Measurements from ENCODE around the gene MYBPC3. TPM values are rescaled to one million over a fixed set of nuclear protein-coding genes. Genes with fewer than 3 reads are reported as not detected.

MYBPC3 gene
- polyA plus RNA-seq, 3 donors, result 0.03 to 7.8 TPM; not detected in 1

DNA sequence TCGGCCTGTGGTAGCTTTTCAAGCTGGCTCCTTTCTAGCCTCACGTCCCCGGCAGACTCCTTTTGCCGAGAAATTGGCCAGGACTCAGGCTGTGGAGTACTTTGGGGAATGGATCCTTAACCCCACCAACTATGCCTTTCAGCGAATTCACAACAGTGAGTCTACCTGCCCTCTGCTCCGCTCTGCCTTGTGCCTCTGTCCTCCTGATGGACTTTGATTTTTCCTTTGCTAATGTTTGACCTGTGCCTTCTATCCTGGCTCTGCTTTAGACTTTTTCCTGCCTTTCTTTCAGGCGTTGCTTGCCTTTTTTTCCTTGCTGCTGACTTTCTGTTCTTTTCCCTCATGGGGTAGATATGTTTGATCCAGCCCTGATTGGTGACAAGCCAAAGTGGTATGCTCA, 70.0 kb downstream of the MYBPC3 start:
- WGBS (ENCODE audit: insufficient coverage), result 100% methylated on average over 4 of the region's 7 CpGs

More for the DNA sequence above, 70.0 kb downstream of the MYBPC3 start:
- Histone ChIP-seq H4K20me1 (ENCODE audit: insufficient read depth, low read length) (peaks cover 50% of the 10 kb centered on the region), H3K9me3 (replicated peaks in 1 of 2; ENCODE audit: control insufficient read depth in 1 of 2, insufficient read depth in 1 of 2, low read length in 2 of 2) (no peaks in the 10 kb centered on the region), H2AFZ (ENCODE audit: insufficient read depth, low read depth, low read length, poor library complexity, severe bottlenecking) (no peak overlapping the region), H3K4me2 (replicated peaks; ENCODE audit: extremely low read depth, low read length, poor library complexity, severe bottlenecking) (no peak overlapping the region), H3K27ac (ENCODE audit: low read depth in 1 of 2, low read length in 2 of 2) (no peak overlapping the region), H3K4me1 (ENCODE audit: control insufficient read depth in 1 of 2, insufficient read depth in 2 of 2, low read length in 2 of 2) (no peaks in the 10 kb centered on the region), H3K4me3 (replicated peaks in 1 of 3; ENCODE audit: low read depth in 2 of 3, low read length in 3 of 3) (no peak overlapping the region), H3K9ac (ENCODE audit: insufficient read depth, low read length, poor library complexity, severe bottlenecking) (no peak overlapping the region), H3K27me3 (ENCODE audit: control insufficient read depth in 2 of 2, insufficient read depth in 2 of 2, low read length in 2 of 2) (no peaks in the 10 kb centered on the region), H3K79me2 (ENCODE audit: insufficient read depth, low read length) (no peaks in the 10 kb centered on the region), H3K36me3 (replicated peaks in 1 of 2; ENCODE audit: control insufficient read depth in 1 of 2, insufficient read depth in 2 of 2, low read length in 2 of 2) (peaks cover 93 to 97% of the 10 kb centered on the region in 2 donors)
- H3K27me3 Mint-ChIP-seq (ENCODE audit: low read depth in 3 of 3), result peaks cover 0 to 1% (median 0%) of the 10 kb centered on the region in 3 donors
- no peak for DNase-seq
- H3K4me3 Mint-ChIP-seq, result no peak overlapping the region
- H3K9me3 Mint-ChIP-seq, result peaks cover 0 to 1% (median 0%) of the 10 kb centered on the region in 7 donors
- peak overlapping the region in 2 of 7 donors; percentile 18 to 26 for H3K27ac Mint-ChIP-seq
- TF ChIP-seq, protein P1, sequence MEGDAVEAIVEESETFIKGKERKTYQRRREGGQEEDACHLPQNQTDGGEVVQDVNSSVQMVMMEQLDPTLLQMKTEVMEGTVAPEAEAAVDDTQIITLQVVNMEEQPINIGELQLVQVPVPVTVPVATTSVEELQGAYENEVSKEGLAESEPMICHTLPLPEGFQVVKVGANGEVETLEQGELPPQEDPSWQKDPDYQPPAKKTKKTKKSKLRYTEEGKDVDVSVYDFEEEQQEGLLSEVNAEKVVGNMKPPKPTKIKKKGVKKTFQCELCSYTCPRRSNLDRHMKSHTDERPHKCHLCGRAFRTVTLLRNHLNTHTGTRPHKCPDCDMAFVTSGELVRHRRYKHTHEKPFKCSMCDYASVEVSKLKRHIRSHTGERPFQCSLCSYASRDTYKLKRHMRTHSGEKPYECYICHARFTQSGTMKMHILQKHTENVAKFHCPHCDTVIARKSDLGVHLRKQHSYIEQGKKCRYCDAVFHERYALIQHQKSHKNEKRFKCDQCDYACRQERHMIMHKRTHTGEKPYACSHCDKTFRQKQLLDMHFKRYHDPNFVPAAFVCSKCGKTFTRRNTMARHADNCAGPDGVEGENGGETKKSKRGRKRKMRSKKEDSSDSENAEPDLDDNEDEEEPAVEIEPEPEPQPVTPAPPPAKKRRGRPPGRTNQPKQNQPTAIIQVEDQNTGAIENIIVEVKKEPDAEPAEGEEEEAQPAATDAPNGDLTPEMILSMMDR (IDR thresholded peaks at IDR 0.05), result no peak
- no peaks in the 10 kb centered on the region for H3K4me1 Mint-ChIP-seq
- intact Hi-C loops (cut with micrococcal nuclease), result no loop called here
- peaks cover 79 to 98% of the 10 kb centered on the region in 2 donors for H3K36me3 Mint-ChIP-seq

Small RNAs within 50 kb of the gene (small RNA-seq; reads per million reads assigned to genes)
- not detected for gene MIR4487 (ENCODE audit: insufficient read length, low read depth)

Other genes starting within 250 kb of the MYBPC3 start
- gene ARFGAP2, start 175.8 kb downstream of the MYBPC3 start, polyA plus RNA-seq, result 100 to 1,000 TPM in 1 of 3 donors, 10 to 100 TPM in 2; 59.7 to 129 (median 61.0) TPM
- gene PACSIN3, start 166.3 kb downstream of the MYBPC3 start, polyA plus RNA-seq, result not detected
- 10 to 100 TPM in 1 of 3 donors, 1 to 10 TPM in 2; 5.9 to 40.9 (median 9.0) TPM for gene DDB2, start 137.7 kb downstream of the MYBPC3 start, polyA plus RNA-seq
- gene ACP2, start 103.9 kb downstream of the MYBPC3 start, polyA plus RNA-seq, result 10 to 100 TPM; 13.1 to 25.3 (median 20.5) TPM
- 10 to 100 TPM in 1 of 3 donors, 1 to 10 TPM in 2; 4.4 to 20.3 (median 9.3) TPM for gene NR1H3, start 94.7 kb downstream of the MYBPC3 start, polyA plus RNA-seq
- gene MADD, start 82.6 kb downstream of the MYBPC3 start, polyA plus RNA-seq, result 10 to 100 TPM in 2 of 3 donors, 1 to 10 TPM in 1; 6.4 to 58.1 (median 12.2) TPM
- gene SPI1, start 25.8 kb upstream of the MYBPC3 start, polyA plus RNA-seq, result 100 to 1,000 TPM; 156 to 914 (median 223) TPM
- 10 to 100 TPM in 1 of 3 donors, 1 to 10 TPM in 2; 4.8 to 27.4 (median 5.9) TPM for gene SLC39A13, start 55.9 kb upstream of the MYBPC3 start, polyA plus RNA-seq
- 10 to 100 TPM; 44.1 to 97.4 (median 89.5) TPM for gene PSMC3, start 73.7 kb upstream of the MYBPC3 start, polyA plus RNA-seq
- gene RAPSN, start 96.4 kb upstream of the MYBPC3 start, polyA plus RNA-seq, result 1 to 10 TPM in 1 of 3 donors, not detected in 2; 1.2 TPM
- 100 to 1,000 TPM in 1 of 3 donors, 10 to 100 TPM in 2; 27.2 to 117 (median 39.9) TPM for gene CELF1, start 200.4 kb upstream of the MYBPC3 start, polyA plus RNA-seq
- 10 to 100 TPM; 39.2 to 87.8 (median 83.3) TPM for gene PTPMT1, start 212.9 kb upstream of the MYBPC3 start, polyA plus RNA-seq
- 10 to 100 TPM in 2 of 3 donors, 1 to 10 TPM in 1; 2.8 to 16.9 (median 13.8) TPM for gene KBTBD4, start 226.3 kb upstream of the MYBPC3 start, polyA plus RNA-seq
- 100 to 1,000 TPM in 2 of 3 donors, 10 to 100 TPM in 1; 79.7 to 107 (median 104) TPM for gene NDUFS3, start 226.4 kb upstream of the MYBPC3 start, polyA plus RNA-seq
- gene FAM180B, start 234.0 kb upstream of the MYBPC3 start, polyA plus RNA-seq, result under 1 TPM in 1 of 3 donors, not detected in 2; 0.13 TPM
- gene C1QTNF4, start 241.7 kb upstream of the MYBPC3 start, polyA plus RNA-seq, result under 1 TPM in 1 of 3 donors, not detected in 2; 0.84 TPM

Measured in CD14-positive monocyte (primary cell).